ENCODE results near the gene KDM5C. TPM values are rescaled to one million over a fixed set of nuclear protein-coding genes. Genes with fewer than 3 reads are reported as not detected.
A peak's percentile ranks its signal among the peaks of the same experiment; 100 is the strongest.

The KDM5C gene
- 44.3 TPM for polyA plus RNA-seq (2013, experiment 1 of 2)
- 42.0 TPM for polyA plus RNA-seq (2013, experiment 2 of 2)

GRCh38 chrX:53224860-53225797 lies at the start of gene KDM5C:
TSS of gene KDM5C (minus strand) at chrX:53225207. CDS start at chrX:53224889, 318 bp downstream.
- Histone ChIP-seq H3K27me3 (ENCODE audit: insufficient read depth, low read length) (no peaks in the 10 kb centered on the region), H3K9ac (ENCODE audit: low read depth, low read length) (peak within 1 kb of the TSS; percentile 99), H3K9me3 (ENCODE audit: insufficient read depth, low read depth, low read length) (no peaks in the 10 kb centered on the region), H3K4me3 (ENCODE audit: low read length) (peak within 1 kb of the TSS; percentile 96), H3K4me1 (ENCODE audit: insufficient read depth, low read length) (peaks cover 11% of the 10 kb centered on the region), H3K36me3 (ENCODE audit: insufficient read depth, low read length) (peaks cover 22% of the 10 kb centered on the region), H3K27ac (ENCODE audit: low read depth, low read length) (peak within 1 kb of the TSS; percentile 97)
- whole genome bisulfite sequencing, result under 1% methylated on average over 66 of the region's 67 CpGs

- no peaks in the 10 kb centered on the region for H3K36me3 ChIP-seq (ENCODE audit: insufficient read depth, low read length)
- WGBS, result 85% methylated on average over 6 of the region's 8 CpGs
- H3K9me3 ChIP-seq (ENCODE audit: insufficient read depth, low read depth, low read length), result no peaks in the 10 kb centered on the region
- no peak overlapping the region for H3K4me3 ChIP-seq (ENCODE audit: low read length)
- H3K9ac ChIP-seq (ENCODE audit: low read depth, low read length), result no peak overlapping the region
- no peaks in the 10 kb centered on the region for H3K27me3 ChIP-seq (ENCODE audit: insufficient read depth, low read length)
- no peak overlapping the region for H3K27ac ChIP-seq (ENCODE audit: low read depth, low read length)
- 0 out of 2 replicates have a peak, but pooled peaks cover 3% of the 10 kb centered on the region for H3K4me1 ChIP-seq (ENCODE audit: insufficient read depth, low read length)
These were observed 47.9 kb upstream of the KDM5C start for GRCh38 chrX:53272808-53273337.

GRCh38 chrX:53269536-53270107 lies 44.6 kb upstream of the KDM5C start:
- Histone ChIP-seq H3K4me3 (ENCODE audit: low read length) (no peak overlapping the region), H3K9me3 (ENCODE audit: insufficient read depth, low read depth, low read length) (no peaks in the 10 kb centered on the region), H3K27me3 (ENCODE audit: insufficient read depth, low read length) (no peaks in the 10 kb centered on the region), H3K27ac (ENCODE audit: low read depth, low read length) (no peak overlapping the region), H3K9ac (ENCODE audit: low read depth, low read length) (no peak overlapping the region), H3K36me3 (ENCODE audit: insufficient read depth, low read length) (no peaks in the 10 kb centered on the region), H3K4me1 (ENCODE audit: insufficient read depth, low read length) (0 out of 2 replicates have a peak, but pooled peaks cover 3% of the 10 kb centered on the region)
- 76% methylated on average over 14 of the region's 14 CpGs for WGBS

GRCh38 chrX:53268173-53268572 lies 43.2 kb upstream of the KDM5C start:
- no peaks in the 10 kb centered on the region for H3K27me3 ChIP-seq (ENCODE audit: insufficient read depth, low read length)
- 94% methylated on average over 7 of the region's 7 CpGs for WGBS
- H3K36me3 ChIP-seq (ENCODE audit: insufficient read depth, low read length), result no peaks in the 10 kb centered on the region
- 0 out of 2 replicates have a peak, but pooled peaks cover 3% of the 10 kb centered on the region for H3K4me1 ChIP-seq (ENCODE audit: insufficient read depth, low read length)
- H3K9me3 ChIP-seq (ENCODE audit: insufficient read depth, low read depth, low read length), result no peaks in the 10 kb centered on the region
- no peak overlapping the region for H3K9ac ChIP-seq (ENCODE audit: low read depth, low read length)
- H3K4me3 ChIP-seq (ENCODE audit: low read length), result no peak overlapping the region
- no peak overlapping the region for H3K27ac ChIP-seq (ENCODE audit: low read depth, low read length)

GRCh38 chrX:53266914-53267313 lies 41.9 kb upstream of the KDM5C start:
- no peak overlapping the region for H3K4me3 ChIP-seq (ENCODE audit: low read length)
- no peaks in the 10 kb centered on the region for H3K27me3 ChIP-seq (ENCODE audit: insufficient read depth, low read length)
- H3K9me3 ChIP-seq (ENCODE audit: insufficient read depth, low read depth, low read length), result no peaks in the 10 kb centered on the region
- H3K27ac ChIP-seq (ENCODE audit: low read depth, low read length), result no peak overlapping the region
- no peaks in the 10 kb centered on the region for H3K36me3 ChIP-seq (ENCODE audit: insufficient read depth, low read length)
- H3K9ac ChIP-seq (ENCODE audit: low read depth, low read length), result no peak overlapping the region
- H3K4me1 ChIP-seq (ENCODE audit: insufficient read depth, low read length), result 0 out of 2 replicates have a peak, but pooled peaks cover 3% of the 10 kb centered on the region
- 84% methylated on average over 9 of the region's 11 CpGs for WGBS

GRCh38 chrX:53265771-53266574 lies 41.0 kb upstream of the KDM5C start:
- Histone ChIP-seq H3K4me3 (ENCODE audit: low read length) (no peak overlapping the region), H3K36me3 (ENCODE audit: insufficient read depth, low read length) (no peaks in the 10 kb centered on the region), H3K27me3 (ENCODE audit: insufficient read depth, low read length) (no peaks in the 10 kb centered on the region), H3K9me3 (ENCODE audit: insufficient read depth, low read depth, low read length) (no peaks in the 10 kb centered on the region), H3K4me1 (ENCODE audit: insufficient read depth, low read length) (0 out of 2 replicates have a peak, but pooled peaks cover 3% of the 10 kb centered on the region), H3K9ac (ENCODE audit: low read depth, low read length) (no peak overlapping the region), H3K27ac (ENCODE audit: low read depth, low read length) (no peak overlapping the region)
- WGBS, result 86% methylated on average over 6 of the region's 8 CpGs

- Histone ChIP-seq H3K4me1 (ENCODE audit: insufficient read depth, low read length) (no peaks in the 10 kb centered on the region), H3K4me3 (ENCODE audit: low read length) (no peak overlapping the region), H3K36me3 (ENCODE audit: insufficient read depth, low read length) (no peaks in the 10 kb centered on the region), H3K27ac (ENCODE audit: low read depth, low read length) (no peak overlapping the region), H3K9me3 (ENCODE audit: insufficient read depth, low read depth, low read length) (no peaks in the 10 kb centered on the region), H3K9ac (ENCODE audit: low read depth, low read length) (no peak overlapping the region), H3K27me3 (ENCODE audit: insufficient read depth, low read length) (no peaks in the 10 kb centered on the region)
- 76% methylated on average over 11 of the region's 11 CpGs for WGBS
These were observed 38.6 kb upstream of the KDM5C start for GRCh38 chrX:53263597-53264094.

- Histone ChIP-seq H3K36me3 (ENCODE audit: insufficient read depth, low read length) (no peaks in the 10 kb centered on the region), H3K9ac (ENCODE audit: low read depth, low read length) (no peak overlapping the region), H3K9me3 (ENCODE audit: insufficient read depth, low read depth, low read length) (no peaks in the 10 kb centered on the region), H3K4me1 (ENCODE audit: insufficient read depth, low read length) (no peaks in the 10 kb centered on the region), H3K4me3 (ENCODE audit: low read length) (no peak overlapping the region), H3K27ac (ENCODE audit: low read depth, low read length) (no peak overlapping the region), H3K27me3 (ENCODE audit: insufficient read depth, low read length) (no peaks in the 10 kb centered on the region)
- WGBS, result 79% methylated on average over 8 of the region's 8 CpGs
These were observed 37.9 kb upstream of the KDM5C start for GRCh38 chrX:53262918-53263394.

- WGBS, result 87% methylated on average over 7 of the region's 7 CpGs
- no peak overlapping the region for H3K27ac ChIP-seq (ENCODE audit: low read depth, low read length)
- H3K9ac ChIP-seq (ENCODE audit: low read depth, low read length), result no peak overlapping the region
- no peaks in the 10 kb centered on the region for H3K4me1 ChIP-seq (ENCODE audit: insufficient read depth, low read length)
- no peaks in the 10 kb centered on the region for H3K27me3 ChIP-seq (ENCODE audit: insufficient read depth, low read length)
- no peaks in the 10 kb centered on the region for H3K9me3 ChIP-seq (ENCODE audit: insufficient read depth, low read depth, low read length)
- no peaks in the 10 kb centered on the region for H3K36me3 ChIP-seq (ENCODE audit: insufficient read depth, low read length)
- H3K4me3 ChIP-seq (ENCODE audit: low read length), result no peak overlapping the region
These were observed 37.3 kb upstream of the KDM5C start for GRCh38 chrX:53262189-53262917.

GRCh38 chrX:53261355-53261972 lies 36.5 kb upstream of the KDM5C start:
- no peak overlapping the region for H3K9ac ChIP-seq (ENCODE audit: low read depth, low read length)
- no peak overlapping the region for H3K27ac ChIP-seq (ENCODE audit: low read depth, low read length)
- 81% methylated on average over 3 of the region's 7 CpGs for WGBS
- no peak overlapping the region for H3K4me3 ChIP-seq (ENCODE audit: low read length)
- H3K4me1 ChIP-seq (ENCODE audit: insufficient read depth, low read length), result no peaks in the 10 kb centered on the region
- H3K9me3 ChIP-seq (ENCODE audit: insufficient read depth, low read depth, low read length), result no peaks in the 10 kb centered on the region
- H3K36me3 ChIP-seq (ENCODE audit: insufficient read depth, low read length), result no peaks in the 10 kb centered on the region
- H3K27me3 ChIP-seq (ENCODE audit: insufficient read depth, low read length), result no peaks in the 10 kb centered on the region
